Stimulated activated CD4-positive, alpha-beta T cell treated with anti-CD3 and anti-CD28 coated beads, TNF-alpha, amount 100 ng/mL, for 24 hours (primary cell): ENCODE measurements around the gene CES3.
A peak's percentile ranks its signal among the peaks of the same experiment; 100 is the strongest.
"Not testable (repeated sequence)": the region's sequence is repeated elsewhere in the genome, so short reads cannot be mapped to it uniquely, and the experiment has no call there.

Experiments used
- DNase-seq, 3 experiments: peaks; one replicate each; pipeline ENCODE4 v3.0.0-alpha.2; 2020; ENCODE audit warnings: low read depth in 3 of 3

The CES3 gene

GRCh38 chr16:66926961-66927436 lies 34.1 kb upstream of the CES3 start:
- DNase-seq: no peak

GRCh38 chr16:66927918-66928649 lies 33.0 kb upstream of the CES3 start:
- DNase-seq: no peak

- DNase-seq: peak in 1 of 3 experiments; percentile 46
Observed at GRCh38 chr16:66928702-66929388, 32.2 kb upstream of the CES3 start.

GRCh38 chr16:66930189-66930588 lies 30.9 kb upstream of the CES3 start:
- DNase-seq: no peak

- no peak for DNase-seq
Observed at GRCh38 chr16:66931665-66932064, 29.4 kb upstream of the CES3 start.

GRCh38 chr16:66932076-66932475 lies 29.0 kb upstream of the CES3 start:
- no peak for DNase-seq

- DNase-seq: peak; percentile 19 to 56 (median 21)
Observed at GRCh38 chr16:66933776-66934137, 27.3 kb upstream of the CES3 start.

GRCh38 chr16:66934138-66934838 lies 26.8 kb upstream of the CES3 start, which contains the start of gene CIAO2B:
Gene CIAO2B (minus strand): TSS chr16:66934402. CDS start chr16:66934364, 38 bp downstream.
- peak; percentile 81 to 88 (median 86) for DNase-seq

- not testable (repeated sequence) for DNase-seq
Observed at GRCh38 chr16:66934839-66935313, 26.2 kb upstream of the CES3 start.

- no peak for DNase-seq
Observed at GRCh38 chr16:66935314-66936011, 25.6 kb upstream of the CES3 start, which contains the start of gene CES2. Gene CES2 (plus strand): TSS chr16:66935516. CDS start chr16:66935636, 120 bp downstream.

GRCh38 chr16:66936462-66936861 lies 24.6 kb upstream of the CES3 start:
- no peak for DNase-seq

GRCh38 chr16:66936889-66937554 lies 24.0 kb upstream of the CES3 start:
- DNase-seq: no peak

GRCh38 chr16:66937725-66938337 lies 23.2 kb upstream of the CES3 start:
- DNase-seq: no peak

- no peak for DNase-seq
Observed at GRCh38 chr16:66939366-66939765, 21.7 kb upstream of the CES3 start.

GRCh38 chr16:66940236-66940635 lies 20.8 kb upstream of the CES3 start:
- DNase-seq: no peak

- no peak for DNase-seq
Observed at GRCh38 chr16:66942981-66943380, 18.1 kb upstream of the CES3 start.

- no peak for DNase-seq
Observed at GRCh38 chr16:66943426-66944053, 17.5 kb upstream of the CES3 start.

GRCh38 chr16:66944054-66944441 lies 17.0 kb upstream of the CES3 start:
- no peak for DNase-seq

- not testable (repeated sequence) for DNase-seq
Observed at GRCh38 chr16:66944971-66945370, 16.1 kb upstream of the CES3 start.

- DNase-seq: no peak
Observed at GRCh38 chr16:66945939-66946338, 15.1 kb upstream of the CES3 start.
